Naive thymus-derived CD8-positive, alpha-beta T cell (primary cell): ENCODE data around the gene SELPLG. TPM values are rescaled to one million over a fixed set of nuclear protein-coding genes. Genes with fewer than 3 reads are reported as not detected.

Source experiments
- ATAC-seq, 2 donors: fragments of 150-1000 bp; cut with Tn5 transposase in 1 of 2; sonication (Bioruptor Pico), chemical (Tn5 transposase) in 1 of 2; 1 replicate in 1 of 2; 2 replicates in 1 of 2; pipeline ENCODE4 v1.10.0; 2021; ENCODE audit warnings: mild to moderate bottlenecking in 2 of 2, moderate library complexity in 2 of 2
- POLR2A ChIA-PET: fragments of 350-600 bp; sonication (Branson Sonifier 250); formaldehyde crosslinking; loops from one replicate; lab custom pipeline; 2021; ENCODE audit warnings: antibody characterized with exemption; lab: Charles Lee
- DNase-seq, 10 donors: peaks; one replicate each; pipeline versions ENCODE4 v3.0.0 to v3.0.0-alpha.2; 2020 to 2022
- H3K27ac Mint-ChIP-seq, 10 donors: one replicate each; pipeline ENCODE4 v1.8.0; 2020 to 2022; ENCODE audit warnings: mild to moderate bottlenecking in 10 of 10, mixed read lengths in 10 of 10, moderate library complexity in 4 of 10, inconsistent platforms in 1 of 10
- H3K27me3 Mint-ChIP-seq, 5 donors: one replicate each; pipeline ENCODE4 v1.8.0; 2021 to 2022; ENCODE audit warnings: mixed read lengths in 5 of 5
- H3K36me3 Mint-ChIP-seq, 3 donors: one replicate each; pipeline ENCODE4 v1.8.0; 2020 to 2022; ENCODE audit warnings: mixed read lengths in 3 of 3, mild to moderate bottlenecking in 2 of 3, inconsistent platforms in 1 of 3
- H3K4me1 Mint-ChIP-seq, 4 donors: one replicate each; pipeline ENCODE4 v1.8.0; 2021 to 2022; ENCODE audit warnings: mixed read lengths in 4 of 4
- H3K4me3 Mint-ChIP-seq, 10 donors: one replicate each; pipeline ENCODE4 v1.8.0; 2020 to 2022; ENCODE audit warnings: mild to moderate bottlenecking in 10 of 10, mixed read lengths in 10 of 10, moderate library complexity in 6 of 10, inconsistent platforms in 1 of 10
- H3K9me3 Mint-ChIP-seq, 9 donors: one replicate each; pipeline ENCODE4 v1.8.0; 2020 to 2022; ENCODE audit warnings: mixed read lengths in 9 of 9, mild to moderate bottlenecking in 3 of 9, inconsistent platforms in 1 of 9, moderate library complexity in 1 of 9
- polyA plus RNA-seq, 3 donors: library from polyadenylated mRNA; unstranded; fragments of 300-500 nt; fragmentation: Illumina TruSeq; gene quantifications; one replicate each; pipeline ENCODE4 v1.2.3, GENCODE V29; 2021
- total RNA-seq, 8 experiments: library from RNA in 2 of 8; stranded (reverse) in 2 of 8; gene quantifications; one replicate each; pipeline ENCODE4 v1.2.3 and lab custom pipeline; 2021 to 2026

SELPLG gene
- total and polyA plus RNA-seq, 5 experiments from 2014 or later: 157 to 720 (median 453) TPM

- Mint-ChIP-seq H3K36me3 (no peaks in the 10 kb centered on the region), H3K4me1 (peaks cover 35 to 90% (median 45%) of the 10 kb centered on the region in 4 donors), H3K27me3 (no peaks in the 10 kb centered on the region), H3K9me3 (no peaks in the 10 kb centered on the region), H3K4me3 (no peak overlapping the region), H3K27ac (peak overlapping the region in 2 of 10 donors; percentile 15 to 89)
- ATAC-seq (no peak), DNase-seq (no peak)
- POLR2A ChIA-PET: no interaction called here
Observed at GRCh38 chr12:108642899-108643654, 9.4 kb upstream of the SELPLG start.

GRCh38 chr12:108642269-108642870 is 8.7 kb upstream of the SELPLG start:
- peak overlapping the region in 1 of 10 donors; percentile 24 for H3K4me3 Mint-ChIP-seq

DNA sequence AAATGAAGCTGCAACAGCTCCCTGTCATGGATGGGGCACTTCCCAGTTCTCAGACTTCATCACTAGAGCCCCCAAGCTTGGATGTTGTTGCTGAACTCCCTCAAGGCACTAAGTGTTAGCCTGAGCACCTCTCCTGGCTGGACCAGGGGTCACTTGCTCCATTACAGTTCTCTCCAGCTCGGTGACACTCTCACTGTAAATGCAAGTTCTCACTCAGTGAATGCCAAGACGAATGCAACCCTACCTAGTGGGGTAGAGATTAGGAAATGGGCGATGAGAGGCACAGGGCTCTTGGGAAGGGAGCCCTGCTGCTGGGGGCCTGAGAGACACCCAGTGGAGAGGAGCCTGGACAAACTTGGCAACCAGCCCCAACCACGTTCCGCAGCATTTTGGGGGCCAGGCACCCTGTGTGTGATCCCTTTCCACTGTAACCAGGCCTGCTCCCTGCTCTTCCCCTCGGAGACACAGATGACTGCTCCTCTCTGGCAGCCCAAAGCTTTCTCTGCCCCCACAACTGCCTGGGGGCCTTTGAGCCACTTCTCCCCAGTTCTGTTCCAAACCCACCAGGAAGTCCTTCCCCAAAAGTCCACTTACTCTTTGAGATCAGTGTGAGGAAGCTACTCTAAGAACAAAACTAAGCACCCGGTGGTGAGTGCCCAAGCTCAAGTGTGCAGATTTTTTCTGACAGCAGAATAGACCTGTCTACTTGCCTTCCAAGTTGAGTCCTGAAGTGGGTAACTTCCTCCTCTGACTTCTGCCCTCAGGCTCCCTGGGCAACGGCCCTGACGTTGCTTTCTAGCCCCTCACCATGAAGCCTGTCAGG is 8.0 kb upstream of the SELPLG start:
- Mint-ChIP-seq H3K36me3 (no peaks in the 10 kb centered on the region), H3K27me3 (no peaks in the 10 kb centered on the region), H3K4me1 (peaks cover 35 to 91% (median 49%) of the 10 kb centered on the region in 4 donors), H3K27ac (peak overlapping the region in 7 of 10 donors; percentile 51 to 76 (median 71)), H3K9me3 (no peaks in the 10 kb centered on the region), H3K4me3 (peak overlapping the region in 1 of 10 donors; percentile 24)
- DNase-seq: no peak
- POLR2A ChIA-PET: interaction anchor here (0.8 to 16.3 kb wide), 5 partner anchors 10 to 81 kb away, joined by 3 to 233 read pairs (median 6); partner anchors contain the start of genes ISCU and SART3
- ATAC-seq: no peak

More at GRCh38 chr12:108642269-108642870, 8.7 kb upstream of the SELPLG start:
- DNase-seq (no peak), ATAC-seq (no peak)
- H3K27ac Mint-ChIP-seq: peak overlapping the region in 5 of 10 donors; percentile 51 to 76 (median 70)
- no peaks in the 10 kb centered on the region for H3K36me3 Mint-ChIP-seq
- POLR2A ChIA-PET: no interaction called here
- peaks cover 37 to 92% (median 47%) of the 10 kb centered on the region in 4 donors for H3K4me1 Mint-ChIP-seq
- no peaks in the 10 kb centered on the region for H3K27me3 Mint-ChIP-seq
- no peaks in the 10 kb centered on the region for H3K9me3 Mint-ChIP-seq

DNA sequence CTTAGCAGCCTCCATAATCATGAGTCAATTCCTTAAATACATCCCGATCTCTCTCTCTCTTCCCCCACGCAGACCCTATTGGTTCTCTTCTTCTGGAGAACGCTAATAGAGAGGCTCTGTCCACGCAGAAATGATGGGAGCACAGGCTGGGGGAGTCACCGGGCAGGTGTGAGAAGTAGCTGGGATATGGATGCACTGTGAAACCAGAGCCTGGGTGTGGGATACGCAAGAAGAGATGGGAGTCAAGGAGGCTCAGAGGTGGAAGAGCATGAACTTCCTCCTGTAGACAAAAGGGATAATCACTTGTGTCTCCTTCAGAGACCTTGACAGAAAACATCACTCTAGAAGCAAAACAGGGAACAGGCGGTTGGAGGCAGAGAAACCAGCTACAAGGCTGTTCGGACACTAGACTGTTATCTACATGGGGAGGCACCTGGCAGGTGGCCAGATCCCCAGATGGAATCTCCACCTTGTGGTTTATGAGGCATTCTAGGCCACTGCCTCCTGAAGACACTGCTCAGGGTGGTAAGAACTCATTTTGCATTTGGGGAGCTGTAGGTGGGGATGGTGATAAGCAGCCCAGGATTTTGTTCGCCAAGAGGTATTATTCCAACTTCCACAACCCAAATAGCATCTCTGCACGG is 7.2 kb upstream of the SELPLG start:
- peak overlapping the region in 1 of 10 donors; percentile 15 for H3K4me3 Mint-ChIP-seq
- peaks cover 34 to 90% (median 48%) of the 10 kb centered on the region in 4 donors for H3K4me1 Mint-ChIP-seq
- peak overlapping the region in 5 of 10 donors; percentile 30 to 76 (median 63) for H3K27ac Mint-ChIP-seq
- H3K27me3 Mint-ChIP-seq: no peaks in the 10 kb centered on the region
- POLR2A ChIA-PET: interaction anchor here (0.6 to 16.3 kb wide), 8 partner anchors 9 to 80 kb away, joined by 3 to 233 read pairs (median 5); partner anchors contain the start of genes ISCU and SART3
- DNase-seq (no peak), ATAC-seq (no peak)
- H3K9me3 Mint-ChIP-seq: no peaks in the 10 kb centered on the region
- no peaks in the 10 kb centered on the region for H3K36me3 Mint-ChIP-seq

- DNase-seq: no peak
- Mint-ChIP-seq H3K4me3 (peak overlapping the region in 2 of 10 donors; percentile 47), H3K4me1 (peaks cover 27 to 90% (median 48%) of the 10 kb centered on the region in 4 donors), H3K27me3 (no peaks in the 10 kb centered on the region), H3K27ac (peak overlapping the region in 8 of 10 donors; percentile 28 to 83 (median 58)), H3K9me3 (no peaks in the 10 kb centered on the region), H3K36me3 (no peaks in the 10 kb centered on the region)
- no peak for ATAC-seq
- POLR2A ChIA-PET: interaction anchor here (0.6 to 16.3 kb wide), 4 partner anchors 8 to 99 kb away, joined by 3 to 233 read pairs (median 112); partner anchors contain the start of genes ISCU and SART3
Observed at GRCh38 chr12:108638997-108639822, 5.5 kb upstream of the SELPLG start.

DNA sequence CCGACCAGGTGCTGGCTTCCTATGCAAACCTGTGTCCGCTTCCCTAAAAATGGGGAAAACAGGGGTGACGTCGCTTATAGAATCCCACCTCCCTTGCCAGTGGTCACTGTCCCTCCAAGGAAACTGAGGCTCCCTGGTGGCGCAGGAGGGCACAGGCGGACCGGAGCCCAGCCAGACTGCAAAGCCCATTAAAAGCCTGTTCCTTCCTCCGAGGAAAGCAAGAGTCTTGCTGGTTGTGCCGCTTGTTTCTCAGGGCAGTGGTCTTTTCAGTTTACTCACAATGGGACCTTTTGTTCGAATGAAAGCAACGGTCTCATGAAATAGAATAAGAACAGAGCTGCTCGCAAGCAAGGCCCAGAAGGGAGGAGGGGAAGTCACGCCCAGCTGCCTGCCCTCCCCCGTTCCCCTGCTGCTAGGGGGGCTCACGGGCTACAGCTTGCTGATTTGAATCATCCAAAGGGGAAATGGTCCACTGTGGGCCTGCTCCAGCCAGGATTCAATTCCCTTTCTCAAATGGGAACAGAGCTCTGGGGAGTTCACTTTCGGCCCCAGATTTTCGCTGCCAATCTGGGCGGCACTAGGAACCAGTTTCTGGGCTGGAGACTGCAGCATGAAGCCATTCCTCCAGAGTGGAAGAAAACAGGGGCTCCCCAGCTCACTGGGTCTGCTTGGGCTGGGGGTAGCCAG is 4.6 kb upstream of the SELPLG start:
- Mint-ChIP-seq H3K36me3 (no peaks in the 10 kb centered on the region), H3K4me1 (peaks cover 29 to 91% (median 55%) of the 10 kb centered on the region in 4 donors), H3K4me3 (peak overlapping the region in 5 of 10 donors; percentile 14 to 42 (median 33)), H3K27ac (peak overlapping the region in 7 of 10 donors; percentile 28 to 100 (median 49)), H3K27me3 (no peaks in the 10 kb centered on the region), H3K9me3 (no peaks in the 10 kb centered on the region)
- no peak for DNase-seq
- POLR2A ChIA-PET: interaction anchor here (1.4 to 16.3 kb wide), 5 partner anchors 7 to 73 kb away, joined by 3 to 233 read pairs (median 110); partner anchors contain the start of genes ISCU and SART3
- ATAC-seq: no peak

DNA sequence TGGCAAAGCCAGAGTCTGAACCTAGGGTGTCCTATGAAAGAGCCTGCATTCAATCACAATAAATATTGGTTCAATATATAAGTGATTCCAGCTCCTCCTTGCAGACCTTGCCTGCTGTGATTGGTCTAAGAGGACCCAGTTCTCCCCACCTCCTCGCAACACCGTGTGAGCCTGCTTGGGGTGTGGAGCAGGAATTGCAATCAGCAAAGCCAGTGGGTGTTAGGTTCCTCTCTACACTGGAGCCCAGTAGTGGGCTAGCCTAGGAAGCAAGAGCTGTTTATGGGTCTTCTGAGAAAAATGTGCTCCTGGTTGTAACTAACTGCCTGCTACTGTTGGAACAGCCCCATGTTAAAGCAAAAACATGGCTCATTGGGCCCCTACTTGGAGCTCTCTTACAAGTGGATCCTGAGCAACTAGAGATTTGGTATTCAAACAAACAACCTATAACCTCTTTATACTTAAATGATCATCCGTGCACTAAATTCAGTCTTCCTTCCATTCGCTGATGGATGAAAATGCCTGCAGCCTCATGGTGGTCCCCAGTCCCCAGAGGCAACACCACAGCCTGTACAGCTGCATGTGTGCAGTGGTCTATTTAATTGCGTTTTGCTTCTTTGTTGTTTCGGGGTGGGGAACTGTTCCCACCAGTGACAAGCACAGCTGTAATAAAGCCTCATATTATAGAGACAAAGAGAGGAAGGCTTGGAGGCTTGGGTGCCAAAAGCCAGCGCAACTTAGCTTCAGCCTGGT is 3.7 kb upstream of the SELPLG start:
- Mint-ChIP-seq H3K4me3 (peak overlapping the region in 7 of 10 donors; percentile 22 to 73 (median 30)), H3K27me3 (no peaks in the 10 kb centered on the region)
- POLR2A ChIA-PET: interaction anchor here (0.7 to 16.3 kb wide), 6 partner anchors 9 to 96 kb away, joined by 6 to 233 read pairs (median 58); partner anchors contain the start of genes ISCU and SART3

DNA sequence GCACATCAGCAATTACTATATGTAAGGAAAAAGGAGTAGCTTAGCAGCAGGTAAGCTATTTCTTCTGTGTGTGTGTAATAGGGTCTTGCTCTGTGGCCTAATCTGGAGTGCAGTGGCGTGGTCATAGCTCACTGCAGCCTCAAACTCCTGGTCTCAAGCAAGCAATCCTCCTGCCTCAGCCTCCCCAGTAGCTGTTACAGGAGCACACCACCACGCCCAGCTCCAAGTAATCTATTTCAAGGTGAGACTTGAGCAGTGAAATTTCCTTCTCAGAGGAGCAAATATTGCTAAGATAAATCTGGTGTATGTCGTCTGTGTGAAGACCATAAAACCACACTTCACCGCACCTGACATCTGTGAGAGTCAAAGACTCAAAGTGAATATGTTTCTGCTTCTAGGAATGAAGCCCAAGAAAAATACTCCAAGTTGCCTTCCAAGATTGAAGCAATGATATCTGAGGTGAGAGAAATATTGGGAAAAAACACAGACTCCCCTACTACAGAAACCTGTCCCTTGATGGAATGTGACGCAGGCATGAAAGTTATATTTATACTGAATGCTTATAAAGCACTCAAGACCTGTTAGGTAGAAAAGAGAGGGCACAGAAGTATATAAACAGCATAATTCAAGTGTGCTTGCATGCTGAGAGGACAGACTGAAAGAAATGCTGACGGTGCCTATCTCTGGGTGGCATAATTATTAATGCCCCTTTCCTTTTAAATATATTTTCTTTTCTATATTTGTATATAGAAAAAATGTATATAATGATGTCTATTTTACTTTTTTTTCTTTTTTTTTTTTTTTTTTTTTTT is 2.5 kb upstream of the SELPLG start:
- H3K27me3 Mint-ChIP-seq: no peaks in the 10 kb centered on the region
- peak in 4 of 10 donors; percentile 19 to 61 (median 38) for DNase-seq
- peak overlapping the region; percentile 98 to 100 (median 100) for H3K27ac Mint-ChIP-seq
- ATAC-seq: no peak
- peaks cover 35 to 89% (median 60%) of the 10 kb centered on the region in 4 donors for H3K4me1 Mint-ChIP-seq
- H3K9me3 Mint-ChIP-seq: peaks cover 0 to 2% (median 0%) of the 10 kb centered on the region in 9 donors
- peak overlapping the region; percentile 95 to 100 (median 100) for H3K4me3 Mint-ChIP-seq
- H3K36me3 Mint-ChIP-seq: peaks cover 6 to 8% (median 6%) of the 10 kb centered on the region in 3 donors
- POLR2A ChIA-PET: interaction anchor here (0.7 to 16.3 kb wide), 10 partner anchors 9 to 221 kb away, joined by 3 to 233 read pairs (median 7); partner anchors contain the start of genes ISCU, SART3 and SSH1

More for the DNA sequence above, 3.7 kb upstream of the SELPLG start:
- ATAC-seq: no peak
- no peak for DNase-seq
- Mint-ChIP-seq H3K36me3 (no peaks in the 10 kb centered on the region), H3K4me1 (peaks cover 29 to 91% (median 55%) of the 10 kb centered on the region in 4 donors), H3K9me3 (no peaks in the 10 kb centered on the region), H3K27ac (peak overlapping the region in 9 of 10 donors; percentile 2 to 100 (median 75))
